ENCODE results near the gene CBFB. TPM values are rescaled to one million over a fixed set of nuclear protein-coding genes. Genes with fewer than 3 reads are reported as not detected.

Gene CBFB
- total RNA-seq, 1 experiment from 2014 or later = 76.3 TPM

DNA sequence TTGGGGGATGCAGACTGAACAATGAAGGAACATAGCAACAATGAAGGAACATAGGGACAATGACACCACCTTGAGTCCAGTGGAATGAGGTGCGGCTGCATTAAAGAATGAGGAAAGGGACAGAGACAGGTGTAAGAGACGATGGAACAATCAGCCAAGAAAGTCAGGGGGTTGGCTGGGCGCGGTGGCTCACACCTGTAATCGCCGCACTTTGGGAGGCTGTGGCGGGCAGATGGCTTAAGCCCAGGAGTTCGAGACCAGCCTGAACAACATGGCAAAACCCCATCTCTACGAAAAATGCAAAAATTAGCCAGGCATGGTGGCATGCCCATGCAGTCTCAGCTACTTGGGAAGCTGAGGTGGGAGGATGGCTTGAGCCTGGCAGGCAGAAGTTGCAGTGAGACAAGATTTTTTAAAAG is 13.6 kb upstream of the CBFB start:
- Histone ChIP-seq H2BK15ac (ENCODE audit: low read depth, low read length) (no peak overlapping the region), H4K20me1 (ENCODE audit: control insufficient read depth, insufficient read depth, insufficient read length) (no peaks in the 10 kb centered on the region), H4K8ac (replicated peaks; ENCODE audit: insufficient read length, low read depth, low read length) (no peak overlapping the region), H2BK120ac (ENCODE audit: low read depth, low read length, poor library complexity, severe bottlenecking) (no peak overlapping the region), H4K91ac (ENCODE audit: insufficient read length, low read depth, low read length) (no peak overlapping the region), H2AK5ac (ENCODE audit: insufficient read length, low read length) (no peak overlapping the region), H3K79me1 (ENCODE audit: insufficient read depth, low read depth, low read length, poor library complexity, severe bottlenecking) (no peaks in the 10 kb centered on the region), H3K9ac (ENCODE audit: extremely low read depth, insufficient read length, low read length) (no peak overlapping the region), H3K27me3 (ENCODE audit: insufficient read depth, low read length) (peaks cover 16% of the 10 kb centered on the region; the same call in 1 of the 2 replicates), H3K9me3 (ENCODE audit: control insufficient read depth, low read depth, low read length) (no peaks in the 10 kb centered on the region), H3K79me2 (ENCODE audit: insufficient read depth, low read length) (no peaks in the 10 kb centered on the region), H3K23me2 (ENCODE audit: insufficient read length, low read depth, low read length, poor library complexity, severe bottlenecking) (peaks cover 6% of the 10 kb centered on the region), H4K5ac (ENCODE audit: insufficient read length, low read depth, low read length) (no peak overlapping the region), H3K4me1 (ENCODE audit: insufficient read depth, low read length) (no peaks in the 10 kb centered on the region), H3K14ac (ENCODE audit: insufficient read depth, low read length) (no peak overlapping the region), H2BK20ac (ENCODE audit: low read depth, low read length, poor library complexity, severe bottlenecking) (no peak overlapping the region), H2BK12ac (ENCODE audit: insufficient read length, low read depth, low read length) (no peak overlapping the region), H3K27ac (ENCODE audit: insufficient read length, low read depth, low read length) (no peak overlapping the region), H2AFZ (ENCODE audit: low read length) (no peak overlapping the region), H3K4ac (ENCODE audit: low read depth, low read length) (no peak overlapping the region), H3T11ph (ENCODE audit: low read length) (no peak overlapping the region), H3K4me2 (ENCODE audit: insufficient read depth, insufficient read length, low read length) (no peak overlapping the region), H3K23ac (ENCODE audit: insufficient read length, low read depth, low read length) (no peak overlapping the region), H3K56ac (ENCODE audit: insufficient read length, low read depth, low read length) (no peak overlapping the region), H3K18ac (ENCODE audit: insufficient read length, low read depth, low read length) (no peak overlapping the region), H2BK5ac (ENCODE audit: insufficient read length, low read length) (no peak overlapping the region)
- WGBS (ENCODE audit: extremely low coverage, insufficient read length, low lambda C conversion rate) = no CpG with 5 or more reads among the region's 9 CpGs
- Mint-ChIP-seq H3K4me1 (peaks cover 3 to 12% of the 10 kb centered on the region in 2 experiments; a peak in 2 of 4 replicates), H3K27me3 (ENCODE audit: low read depth) (peaks cover 45% of the 10 kb centered on the region), H3K4me3 (no peak overlapping the region), H3K27ac (no peak overlapping the region), H3K9me3 (no peaks in the 10 kb centered on the region), H3K36me3 (ENCODE audit: insufficient read depth in 1 of 3, low read depth in 3 of 3) (no peaks in the 10 kb centered on the region)
- TF ChIP-seq, protein P1, sequence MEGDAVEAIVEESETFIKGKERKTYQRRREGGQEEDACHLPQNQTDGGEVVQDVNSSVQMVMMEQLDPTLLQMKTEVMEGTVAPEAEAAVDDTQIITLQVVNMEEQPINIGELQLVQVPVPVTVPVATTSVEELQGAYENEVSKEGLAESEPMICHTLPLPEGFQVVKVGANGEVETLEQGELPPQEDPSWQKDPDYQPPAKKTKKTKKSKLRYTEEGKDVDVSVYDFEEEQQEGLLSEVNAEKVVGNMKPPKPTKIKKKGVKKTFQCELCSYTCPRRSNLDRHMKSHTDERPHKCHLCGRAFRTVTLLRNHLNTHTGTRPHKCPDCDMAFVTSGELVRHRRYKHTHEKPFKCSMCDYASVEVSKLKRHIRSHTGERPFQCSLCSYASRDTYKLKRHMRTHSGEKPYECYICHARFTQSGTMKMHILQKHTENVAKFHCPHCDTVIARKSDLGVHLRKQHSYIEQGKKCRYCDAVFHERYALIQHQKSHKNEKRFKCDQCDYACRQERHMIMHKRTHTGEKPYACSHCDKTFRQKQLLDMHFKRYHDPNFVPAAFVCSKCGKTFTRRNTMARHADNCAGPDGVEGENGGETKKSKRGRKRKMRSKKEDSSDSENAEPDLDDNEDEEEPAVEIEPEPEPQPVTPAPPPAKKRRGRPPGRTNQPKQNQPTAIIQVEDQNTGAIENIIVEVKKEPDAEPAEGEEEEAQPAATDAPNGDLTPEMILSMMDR (conservative IDR thresholded peaks at IDR 0.05) = peak; percentile 31; the same call in 2 of the 3 replicates
- DNase-seq = no peak
